GM19043 (cell line): ENCODE data around the gene GTF3C2.
A peak's percentile ranks its signal among the peaks of the same experiment; 100 is the strongest.
"Not testable (repeated sequence)": the region's sequence is repeated elsewhere in the genome, so short reads cannot be mapped to it uniquely, and the experiment has no call there.

Experiments
- ATAC-seq: cut with Tn5 transposase; IDR thresholded peaks from one replicate; pipeline ENCODE4 v1.9.1; 2021; ENCODE audit warnings: low read depth; ENCODE audit not compliant: unreplicated experiment

The GTF3C2 gene

GRCh38 chr2:27375513-27376099, 19.0 kb upstream of the GTF3C2 start:
- ATAC-seq = no peak

- no peak for ATAC-seq
Observed at GRCh38 chr2:27373567-27373966, 17.0 kb upstream of the GTF3C2 start.

GRCh38 chr2:27372937-27373336, 16.4 kb upstream of the GTF3C2 start:
- ATAC-seq = no peak

- ATAC-seq = peak; percentile 16
Observed at GRCh38 chr2:27370816-27371620, 14.5 kb upstream of the GTF3C2 start.

- peak; percentile 88 for ATAC-seq
Observed at GRCh38 chr2:27370026-27370815, 13.7 kb upstream of the GTF3C2 start, which contains the start of the genes EIF2B4 and SNX17. TSS of gene EIF2B4 (minus strand) at chr2:27370338. CDS start at chr2:27370314, 24 bp downstream. TSS of gene SNX17 (plus strand) at chr2:27370616. CDS start at chr2:27370744, 128 bp downstream.

- ATAC-seq = no peak
Observed at GRCh38 chr2:27369471-27370025, 13.0 kb upstream of the GTF3C2 start.

- ATAC-seq = no peak
Observed at GRCh38 chr2:27363933-27364332, 7.4 kb upstream of the GTF3C2 start.

GRCh38 chr2:27362678-27363420, 6.3 kb upstream of the GTF3C2 start:
- ATAC-seq = no peak

- peak; percentile 15 for ATAC-seq
Observed at GRCh38 chr2:27356056-27356381, 545 bp downstream of the GTF3C2 start.

GRCh38 chr2:27354597-27354927, 2.0 kb downstream of the GTF3C2 start:
- no peak for ATAC-seq

- ATAC-seq = no peak
Observed at GRCh38 chr2:27353762-27354596, 2.6 kb downstream of the GTF3C2 start.

- ATAC-seq = not testable (repeated sequence)
Observed at GRCh38 chr2:27353386-27353761, 3.2 kb downstream of the GTF3C2 start.

- no peak for ATAC-seq
Observed at GRCh38 chr2:27351802-27352598, 4.6 kb downstream of the GTF3C2 start.

- ATAC-seq = no peak
Observed at GRCh38 chr2:27350106-27350693, 6.4 kb downstream of the GTF3C2 start.

- ATAC-seq = no peak
Observed at GRCh38 chr2:27347641-27348040, 8.9 kb downstream of the GTF3C2 start.

GRCh38 chr2:27336173-27336572, 20.4 kb downstream of the GTF3C2 start:
- no peak for ATAC-seq

GRCh38 chr2:27335311-27335710, 21.3 kb downstream of the GTF3C2 start:
- no peak for ATAC-seq

GRCh38 chr2:27324720-27325119, 31.8 kb downstream of the GTF3C2 start:
- ATAC-seq = no peak
